HT1080 (cell line): ENCODE measurements around the gene RAPGEF6. TPM values are rescaled to one million over a fixed set of nuclear protein-coding genes. Genes with fewer than 3 reads are reported as not detected.
"Not testable (repeated sequence)": the region's sequence is repeated elsewhere in the genome, so short reads cannot be mapped to it uniquely, and the experiment has no call there.

Experiments
- DNase-seq: peaks from one replicate; pipeline ENCODE4 v3.0.0-alpha.2; 2015; ENCODE audit warnings: low read depth
- total RNA-seq: library from RNA; depleted of rRNA; stranded (reverse); fragments of >200 nt; shearing (Covaris generic); gene quantifications from 2 replicates; pipeline ENCODE4 v1.2.3, GENCODE V29; 2014

RAPGEF6 gene
- total RNA-seq, 1 experiment from 2014 or later: 10.0 TPM

DNA sequence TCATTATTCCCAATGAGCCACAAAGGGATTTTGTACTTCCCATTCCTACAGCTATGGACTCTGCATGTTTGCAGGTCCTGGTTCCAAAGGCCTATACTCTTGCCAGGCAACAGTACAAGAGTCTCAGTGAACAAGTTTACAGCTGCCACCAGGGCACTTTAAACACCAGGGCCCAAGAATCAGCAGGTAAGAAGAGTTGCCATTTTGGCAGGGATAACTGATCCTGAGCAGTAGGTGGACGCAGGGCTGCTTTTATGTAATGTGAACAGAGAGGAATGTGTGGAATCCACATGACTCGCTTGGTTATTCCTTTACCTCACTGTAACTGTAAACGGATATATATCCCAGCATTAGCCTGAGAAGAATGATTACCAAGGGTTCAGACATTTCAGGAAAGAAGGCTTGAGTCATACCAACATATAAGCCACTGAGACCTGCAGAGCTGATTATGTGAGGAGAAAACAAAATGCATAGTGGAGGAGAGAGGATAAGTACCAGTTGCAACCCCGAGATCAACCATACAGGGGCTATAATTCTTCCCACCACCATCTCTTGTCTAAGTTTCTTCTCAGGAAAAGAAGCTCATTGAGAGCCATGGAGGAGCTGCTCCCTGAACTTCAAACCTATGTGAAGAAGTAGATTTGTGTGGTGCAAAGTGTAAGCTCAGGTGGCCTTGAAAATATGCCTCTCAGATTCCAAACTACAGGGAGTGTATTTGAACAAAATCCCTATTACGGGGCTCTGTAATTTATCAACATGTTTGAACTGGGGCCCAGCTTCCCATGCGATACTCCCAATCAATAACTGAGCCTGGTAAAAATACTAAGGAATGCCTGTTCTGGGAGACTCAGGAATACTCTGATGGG, 24.6 kb downstream of the RAPGEF6 start:
- peak; percentile 91 for DNase-seq

DNA sequence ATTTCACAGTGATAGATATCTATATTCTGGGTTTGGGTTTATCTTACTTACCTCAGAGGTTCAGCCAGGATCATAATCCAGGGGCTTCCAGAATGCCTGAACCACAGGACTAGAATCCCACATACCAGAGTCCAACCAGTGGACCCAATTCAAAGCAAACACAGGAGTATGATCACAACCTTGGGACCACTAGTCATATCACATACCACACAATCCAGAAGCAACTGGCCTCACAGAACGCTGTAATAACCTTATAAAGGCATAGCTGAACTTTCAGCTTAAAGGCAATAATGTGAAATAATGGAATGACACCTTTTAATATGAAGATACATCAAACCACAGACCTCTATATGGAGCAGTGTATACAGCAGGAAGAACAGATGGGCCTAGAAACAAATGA, 25.3 kb downstream of the RAPGEF6 start:
- no peak for DNase-seq

DNA sequence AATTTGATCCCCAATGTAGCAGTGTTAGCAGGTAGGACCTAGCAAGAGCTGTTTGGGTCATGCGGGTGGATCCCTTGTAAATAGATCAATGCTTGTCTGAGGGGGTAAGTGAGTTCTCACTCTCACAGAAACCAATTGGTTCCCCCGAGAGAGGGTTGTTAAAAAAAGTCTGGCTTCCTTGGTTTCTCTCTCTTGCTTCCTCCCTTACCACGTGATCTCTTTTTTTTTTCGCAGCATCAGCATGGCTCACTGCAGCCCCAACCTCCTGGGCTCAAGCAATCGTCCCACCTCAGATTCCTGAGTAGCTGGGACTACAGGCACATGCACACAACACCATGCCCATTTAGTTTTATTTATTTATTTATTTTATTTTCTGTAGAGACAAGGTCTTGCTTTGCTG, 26.4 kb downstream of the RAPGEF6 start:
- no peak for DNase-seq

DNA sequence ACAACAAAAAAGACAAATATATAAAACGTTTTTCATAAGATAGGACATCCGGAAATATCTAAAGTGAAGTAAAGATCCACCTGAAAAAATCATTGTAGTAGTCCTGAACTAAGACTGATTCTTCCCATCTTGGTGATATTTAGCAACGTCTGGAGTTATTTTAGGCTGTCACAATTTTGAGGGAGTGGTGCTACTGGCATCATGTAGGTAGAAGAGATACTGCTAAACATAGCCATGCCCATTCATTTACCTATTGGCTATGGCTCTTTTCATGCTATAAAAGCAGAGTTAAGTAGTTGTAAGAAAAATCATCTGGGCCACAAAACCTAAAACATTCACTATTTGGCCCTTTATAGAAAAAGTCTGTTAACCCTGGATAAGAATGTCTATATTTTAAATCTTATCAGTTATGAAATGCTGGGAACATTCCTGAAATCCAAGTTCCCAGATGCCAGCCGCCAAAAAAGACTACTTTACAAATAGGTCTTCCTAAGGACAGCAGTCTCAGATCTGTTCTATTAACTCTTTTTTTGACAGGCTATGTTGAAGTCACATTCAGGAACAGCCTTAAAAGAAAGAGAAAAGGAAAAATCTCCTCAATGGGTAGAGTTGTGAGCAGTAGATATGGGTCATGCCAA, 27.0 kb downstream of the RAPGEF6 start:
- no peak for DNase-seq

DNA sequence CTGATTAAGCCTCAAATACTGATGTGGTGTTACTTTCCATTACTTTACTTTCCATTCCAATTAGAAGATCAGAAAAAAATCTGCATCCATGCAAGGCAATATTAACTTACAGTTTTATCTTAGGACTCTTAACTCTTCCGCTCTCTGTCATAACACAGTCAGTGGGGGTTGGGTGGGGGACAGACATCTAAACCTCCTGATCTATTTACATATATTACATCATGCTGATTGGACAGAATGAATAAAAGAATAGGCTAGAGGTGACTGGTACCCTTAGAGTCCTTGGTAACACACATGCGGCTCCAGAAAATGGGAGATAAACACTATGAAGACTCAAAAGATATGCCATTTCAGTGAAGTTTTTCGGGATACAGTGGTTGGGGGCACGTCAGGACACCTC, 27.6 kb downstream of the RAPGEF6 start:
- DNase-seq: no peak

DNA sequence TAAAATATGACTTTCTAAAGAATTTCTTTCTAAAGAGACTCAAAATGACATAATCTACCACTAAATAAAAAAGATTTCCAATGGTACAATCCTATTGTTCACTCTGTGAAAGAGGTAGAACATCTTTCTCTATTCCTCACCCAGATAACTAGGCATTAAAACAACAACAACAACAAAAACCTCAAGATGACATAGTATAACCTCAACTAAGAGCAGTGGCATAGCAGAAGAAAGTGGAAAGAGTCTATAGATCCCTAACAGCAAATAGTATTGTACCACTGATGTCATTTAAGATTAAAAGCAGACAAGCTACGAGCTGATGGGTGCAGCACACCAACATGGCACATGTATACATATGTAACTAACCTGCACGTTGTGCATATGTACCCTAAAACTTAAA, 29.9 kb downstream of the RAPGEF6 start:
- DNase-seq: no peak

DNA sequence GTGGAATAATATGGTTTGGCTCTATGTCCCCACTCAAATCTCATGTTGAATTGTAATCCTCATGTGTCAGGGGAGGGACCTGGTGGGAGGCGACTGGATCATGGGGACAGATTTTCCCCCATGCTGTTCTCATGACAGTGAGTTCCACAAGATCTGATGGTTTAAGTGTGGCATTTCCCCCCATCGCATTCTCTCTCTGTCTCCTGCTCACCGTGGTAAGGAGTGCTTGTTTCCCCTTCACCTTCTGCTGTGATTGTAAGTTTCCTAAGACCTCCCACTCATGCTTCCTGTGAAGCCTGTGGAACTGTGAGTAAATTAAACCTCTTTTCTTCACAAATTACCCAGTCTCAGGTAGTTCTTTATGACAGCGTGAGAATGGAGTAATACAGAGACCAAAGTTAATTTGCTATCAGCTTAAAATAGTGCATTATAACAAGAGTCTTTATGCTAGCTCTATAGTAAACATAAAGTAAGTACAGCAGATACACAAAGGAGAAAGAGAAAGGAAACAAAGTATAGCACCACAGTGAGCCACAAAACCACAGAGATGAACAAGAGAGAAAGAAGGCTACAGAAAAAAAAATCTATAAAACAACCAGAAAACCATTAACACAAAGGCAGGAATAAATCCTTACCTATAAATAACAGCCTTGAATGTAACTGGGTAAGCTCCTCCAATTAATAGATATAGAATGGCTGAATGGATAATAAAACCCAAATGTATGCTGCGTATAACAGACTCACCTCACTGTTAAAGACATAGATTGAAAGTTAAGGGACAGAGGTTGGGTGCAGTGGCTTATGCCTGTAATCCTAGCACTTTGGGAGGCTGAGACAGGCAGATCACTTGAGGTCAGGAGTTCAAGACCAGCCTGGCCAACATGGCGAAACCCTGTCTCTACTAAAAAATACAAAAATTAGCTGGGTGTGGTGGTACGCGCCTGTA, 39.7 kb downstream of the RAPGEF6 start:
- no peak for DNase-seq

DNA sequence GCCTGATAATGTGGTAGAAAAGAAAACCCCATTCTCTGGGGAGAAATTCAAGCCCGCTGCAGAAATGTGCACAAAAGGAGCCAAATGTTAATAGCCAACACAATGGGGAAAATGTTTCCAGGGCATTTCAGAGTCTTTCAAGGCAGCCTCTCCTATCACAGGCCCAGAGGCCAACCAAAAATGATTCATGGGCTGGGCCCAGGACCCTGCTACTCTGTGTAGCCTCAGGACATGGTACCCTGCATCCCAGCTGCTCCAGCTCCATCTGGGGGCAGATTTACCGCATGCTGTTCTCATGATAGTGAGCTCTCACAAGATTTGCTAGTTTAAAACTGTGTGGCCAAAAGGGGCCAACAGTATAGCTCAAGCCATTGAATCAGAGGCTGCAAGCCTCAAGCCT, 41.1 kb downstream of the RAPGEF6 start:
- DNase-seq: no peak

DNA sequence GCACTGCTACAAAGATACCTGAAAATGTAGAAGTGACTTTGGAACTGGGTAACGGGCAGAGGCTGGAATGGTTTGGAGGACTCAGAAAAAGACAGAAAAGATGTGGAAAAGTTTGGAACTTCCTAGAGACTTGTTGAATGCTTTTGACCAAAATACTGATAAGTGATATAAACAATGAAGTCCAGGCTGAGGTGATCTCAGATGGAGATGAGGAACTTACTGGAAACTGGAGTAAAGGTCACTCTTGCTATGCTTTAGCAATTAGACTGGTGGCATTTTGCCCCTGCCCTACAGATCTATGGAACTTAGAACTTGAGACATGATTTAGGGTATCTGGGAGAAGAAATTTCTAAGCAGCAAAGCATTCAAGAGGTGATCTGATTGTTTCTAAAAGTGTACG, 41.6 kb downstream of the RAPGEF6 start:
- not testable (repeated sequence) for DNase-seq

DNA sequence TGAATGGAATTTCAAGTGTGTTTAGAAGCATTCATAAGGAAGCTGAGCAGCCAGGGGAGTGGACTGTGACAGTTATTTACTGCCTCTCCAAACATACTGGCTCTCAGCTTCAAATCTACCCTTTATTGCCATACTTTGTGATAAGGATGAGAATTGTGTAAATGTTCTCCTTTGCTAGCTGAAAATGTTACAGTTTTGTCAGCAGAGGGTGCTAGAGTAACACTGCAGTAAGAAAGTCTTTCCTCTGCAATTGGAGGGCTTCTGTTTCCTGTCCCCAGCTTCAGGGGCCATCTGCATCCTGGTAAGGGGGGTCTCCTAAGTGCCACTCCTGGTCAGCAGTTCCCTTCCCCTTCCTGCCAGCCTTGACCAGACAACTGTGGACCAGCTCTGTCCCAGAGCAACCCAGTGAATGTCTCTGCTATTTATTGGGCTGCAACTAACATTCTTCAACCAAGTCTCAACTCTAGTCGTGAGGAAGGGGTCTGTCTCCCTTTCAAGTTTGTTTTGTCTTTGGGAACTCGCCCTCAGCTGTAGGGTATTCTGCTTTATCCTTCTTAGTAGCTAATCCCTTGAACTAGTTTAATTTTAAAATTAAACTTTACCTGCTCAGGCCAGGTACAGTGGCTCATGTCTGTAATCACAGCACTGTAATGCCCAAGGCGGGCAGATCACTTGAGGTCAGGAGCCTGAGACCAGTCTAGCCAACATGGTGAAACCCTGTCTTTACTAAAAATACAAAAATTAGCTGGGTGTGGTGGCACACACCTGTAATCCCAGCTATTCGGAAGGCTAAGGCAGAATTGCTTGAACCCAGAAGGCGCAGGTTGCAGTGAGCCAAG, 45.3 kb downstream of the RAPGEF6 start:
- peak; percentile 34 for DNase-seq

DNA sequence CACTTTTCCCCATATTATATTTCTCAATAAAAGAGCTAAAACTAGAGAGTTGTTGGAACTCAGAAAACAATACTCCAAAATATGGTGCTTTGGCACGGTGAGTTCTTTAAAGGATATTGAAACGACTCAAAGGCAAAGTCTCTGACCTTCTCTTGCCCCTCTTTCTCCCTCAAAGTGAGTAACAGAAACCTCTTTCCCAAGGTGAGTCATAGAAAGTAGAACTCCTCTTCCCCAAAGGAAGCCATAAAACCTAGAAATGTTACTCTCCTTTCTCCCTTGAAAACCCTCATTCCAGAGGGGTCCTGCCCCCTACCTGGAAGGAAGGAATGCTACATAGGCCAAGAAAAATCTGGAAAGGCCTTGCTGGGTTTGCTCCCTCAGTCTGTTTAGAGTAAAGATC, 47.5 kb downstream of the RAPGEF6 start:
- peak; percentile 74 for DNase-seq

DNA sequence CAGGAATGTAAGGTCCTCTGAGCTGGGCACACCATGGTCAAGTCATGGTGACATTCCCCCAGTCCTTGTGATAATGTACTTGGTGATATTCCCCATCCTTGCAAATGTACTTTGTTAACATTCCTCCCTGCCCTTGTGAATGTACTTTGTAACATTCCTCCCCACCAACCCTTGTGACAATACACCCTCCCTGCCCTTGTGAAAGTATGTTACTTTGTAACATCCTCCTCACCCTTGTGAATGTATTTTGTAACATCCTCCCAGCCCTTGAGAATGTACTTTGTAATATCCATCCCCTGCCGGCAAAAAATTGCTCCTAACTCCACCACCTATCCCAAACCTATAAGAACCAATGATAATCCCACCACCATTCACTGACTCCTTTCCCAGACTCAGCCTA, 53.3 kb downstream of the RAPGEF6 start:
- no peak for DNase-seq

DNA sequence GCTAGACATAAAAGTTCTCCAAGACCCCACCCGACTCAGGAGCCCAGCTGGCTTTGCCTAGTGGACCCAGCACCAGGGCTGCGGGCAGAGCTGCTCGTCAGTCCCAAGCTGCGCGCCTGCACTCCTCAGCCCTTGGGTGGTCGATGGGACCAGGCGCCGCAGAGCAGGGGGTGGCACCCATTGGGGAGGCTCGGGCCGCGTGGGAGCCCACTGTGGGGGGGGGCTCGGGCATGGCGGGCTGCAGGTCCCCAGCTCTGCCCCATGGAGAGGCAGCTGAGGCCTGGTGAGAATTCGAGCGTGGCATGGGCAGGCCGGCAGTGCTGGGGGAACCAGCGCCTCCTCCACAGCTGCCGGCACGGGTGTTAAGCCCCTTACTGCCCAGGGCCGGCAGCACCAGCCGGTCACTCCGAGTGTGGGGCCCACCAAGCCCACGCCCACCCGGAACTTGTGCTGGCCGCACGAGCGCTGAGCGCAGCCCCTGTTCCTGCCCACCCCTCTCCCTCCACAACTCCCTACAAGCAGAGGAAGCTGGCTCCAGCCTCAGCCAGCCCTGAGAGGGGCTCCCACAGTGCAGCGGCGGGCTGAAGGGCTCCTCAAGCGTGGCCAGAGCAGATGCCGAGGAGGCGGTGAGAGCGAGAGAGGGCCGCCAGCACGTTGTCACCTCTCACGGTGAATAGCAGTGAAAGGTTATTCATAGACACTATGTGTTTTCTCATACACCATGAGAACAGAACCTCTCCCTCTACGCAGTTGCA, 54.9 kb downstream of the RAPGEF6 start:
- no peak for DNase-seq

DNA sequence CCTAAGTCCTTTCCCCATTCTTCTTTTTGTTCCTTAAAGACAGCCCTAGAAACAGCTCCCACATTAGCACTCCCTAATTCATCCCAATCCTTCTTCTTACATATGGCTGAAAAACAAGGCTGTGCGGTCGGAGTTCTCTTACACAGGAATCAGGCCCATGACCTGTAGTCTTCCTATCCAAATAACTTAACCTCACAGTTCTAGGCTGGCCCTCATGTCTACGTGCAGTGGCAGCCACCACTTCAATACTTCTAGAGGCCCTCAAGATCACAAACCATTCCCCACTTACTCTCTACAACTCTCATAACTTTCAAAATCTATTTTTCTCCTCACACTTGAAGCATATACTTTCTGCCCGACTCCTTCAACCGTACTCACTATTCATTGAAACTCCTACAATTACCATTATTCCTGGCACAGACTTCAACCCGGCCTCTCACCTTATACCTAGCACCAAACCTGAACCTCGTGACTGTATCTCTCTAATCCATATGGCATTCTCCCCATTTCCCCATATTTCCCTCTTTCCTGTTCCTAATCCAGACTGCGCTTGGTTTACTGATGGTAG, 59.3 kb downstream of the RAPGEF6 start:
- no peak for DNase-seq

DNA sequence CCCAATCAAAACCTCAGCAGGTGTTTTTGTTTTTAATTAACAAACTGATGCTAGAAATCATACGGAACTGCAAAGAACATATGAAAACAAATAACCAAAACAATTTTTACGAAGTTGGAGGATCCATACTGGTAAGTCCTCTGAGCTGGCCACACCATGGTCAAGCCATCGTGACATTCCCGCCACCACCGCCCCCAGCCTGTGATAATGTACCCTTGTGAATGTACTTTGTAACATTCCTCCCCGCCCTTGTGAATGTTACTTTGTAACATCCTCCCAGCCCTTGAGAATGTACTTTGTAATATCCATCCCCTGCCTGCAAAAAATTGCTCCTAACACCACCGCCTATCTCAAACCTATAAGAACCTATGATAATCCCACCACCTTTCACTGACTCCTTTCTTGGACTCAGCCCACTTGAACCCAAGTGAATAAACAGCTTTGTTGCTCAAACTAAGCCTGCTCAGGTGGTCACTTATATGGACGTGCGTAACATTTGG, 63.3 kb downstream of the RAPGEF6 start:
- DNase-seq: no peak

DNA sequence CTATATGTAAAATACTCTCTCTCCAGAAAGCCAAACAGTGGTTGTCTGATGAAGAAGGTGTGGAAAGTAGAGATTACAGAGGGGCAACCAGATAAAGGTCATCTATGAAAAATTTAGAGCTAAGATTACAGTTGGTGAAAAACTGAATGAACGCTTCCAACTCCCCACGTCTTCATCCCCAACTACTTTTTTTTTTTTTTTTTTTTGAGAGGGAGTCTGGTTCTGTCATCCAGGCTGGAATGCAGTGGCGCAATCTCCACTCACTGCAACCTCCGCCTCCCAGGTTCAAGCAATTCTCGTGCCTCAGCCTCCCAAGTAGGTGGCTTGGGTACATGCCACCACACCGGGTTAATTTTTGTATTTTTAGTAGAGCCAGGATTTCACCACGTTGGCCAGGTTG, 64.3 kb downstream of the RAPGEF6 start:
- DNase-seq: no peak

DNA sequence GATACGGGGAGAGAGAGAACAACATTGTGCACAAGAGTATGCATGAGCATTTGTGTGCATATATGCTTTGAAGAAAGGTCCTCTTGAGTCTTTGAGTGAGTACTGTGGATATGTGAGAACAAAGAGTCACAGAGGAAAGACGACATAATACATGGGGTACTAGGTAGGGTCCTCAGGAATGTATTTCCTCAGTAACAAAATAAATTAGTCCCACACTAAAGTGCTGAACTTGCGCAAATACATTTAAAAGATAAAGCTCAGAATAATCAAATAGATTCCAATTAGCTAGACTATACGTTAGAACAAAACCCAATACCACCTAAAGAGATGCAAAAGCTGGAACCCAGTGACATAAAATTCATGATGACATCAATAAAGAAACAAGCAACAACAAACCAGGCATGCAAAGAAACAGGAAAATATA, 70.8 kb downstream of the RAPGEF6 start:
- no peak for DNase-seq

DNA sequence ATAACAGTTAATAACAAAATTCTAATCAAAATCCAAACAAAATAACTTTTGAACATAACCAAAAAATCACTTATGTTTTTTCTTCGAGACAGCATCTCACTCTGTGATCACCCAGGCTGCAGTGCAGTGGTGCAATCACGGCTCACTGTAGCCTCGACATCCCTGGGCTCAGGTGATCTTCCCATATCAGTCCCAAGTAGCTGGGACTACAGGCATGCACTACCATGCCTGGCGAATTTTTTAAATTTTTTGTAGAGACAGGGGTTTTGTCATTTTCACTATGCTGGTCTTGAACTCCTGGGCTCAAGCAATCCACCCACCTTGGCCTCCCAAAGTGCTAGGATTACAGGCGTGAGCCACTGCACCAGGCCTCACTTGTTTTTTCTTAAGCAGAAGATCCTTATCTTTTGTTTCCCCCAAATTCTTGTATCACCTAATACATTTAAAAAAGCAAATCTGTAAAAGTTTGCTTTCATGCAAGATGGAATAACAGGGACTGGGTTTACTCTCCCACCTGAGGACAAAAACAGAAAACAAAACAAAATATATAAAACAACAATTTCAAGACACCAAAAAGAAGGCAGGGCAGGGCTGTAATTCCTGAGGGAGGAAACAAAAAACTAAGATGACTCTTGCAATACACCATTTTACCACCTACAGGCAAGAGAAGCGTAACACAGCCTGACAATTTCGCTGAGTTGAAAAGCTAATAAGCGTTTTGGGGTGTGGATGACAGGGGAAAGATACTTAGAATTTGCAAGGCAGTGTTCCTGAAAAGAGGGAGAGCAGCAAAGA, 71.4 kb downstream of the RAPGEF6 start:
- DNase-seq: no peak

DNA sequence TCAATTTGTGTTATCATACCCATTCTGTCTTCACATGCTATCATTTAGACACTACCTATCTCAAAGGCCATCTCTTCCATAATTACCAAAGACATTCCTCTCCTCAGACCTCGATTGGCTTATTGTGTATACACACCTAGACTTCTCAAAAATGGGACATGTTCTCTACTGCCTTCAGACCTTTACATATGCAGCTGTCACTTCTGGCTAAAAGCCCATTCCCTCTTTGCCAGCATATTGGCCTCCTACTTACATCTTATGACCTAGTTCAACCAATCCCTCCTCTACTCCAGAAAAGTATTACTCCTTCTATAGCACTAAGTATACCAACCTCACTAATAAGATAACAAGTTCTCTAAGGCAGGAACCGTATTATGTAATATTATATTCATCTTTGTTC, 84.4 kb downstream of the RAPGEF6 start:
- DNase-seq: no peak
